Natural killer cell (primary cell): Measurements from ENCODE around the gene ZFP36L1. TPM values are rescaled to one million over a fixed set of nuclear protein-coding genes. Genes with fewer than 3 reads are reported as not detected.
A peak's percentile ranks its signal among the peaks of the same experiment; 100 is the strongest.

Experiments
- ATAC-seq, 3 donors: fragments of 150-1000 bp in 2 of 3; fragments of 200-7000 bp in 1 of 3; cut with Tn5 transposase; 1 replicate in 1 of 3; 2 replicates in 2 of 3; pipeline ENCODE4 v1.10.0; 2021; ENCODE audit warnings: mild to moderate bottlenecking in 2 of 3, moderate library complexity in 2 of 3
- DNase-seq, 2 donors: peaks; one replicate each; pipeline versions ENCODE4 v3.0.0 to v3.0.0-alpha.2; 2013 to 2021; ENCODE audit warnings: mixed read lengths in 1 of 2
- H3K27ac ChIP-seq: one replicate; pipeline ENCODE4 v1.5.1; 2013; ENCODE audit warnings: mild to moderate bottlenecking, low read length
- H3K27me3 ChIP-seq: one replicate; pipeline ENCODE4 v1.6.1; 2013; ENCODE audit warnings: low read length; ENCODE audit not compliant: control insufficient read depth, insufficient read depth
- H3K36me3 ChIP-seq: one replicate; pipeline ENCODE4 v1.6.1; 2013; ENCODE audit warnings: low read length; ENCODE audit not compliant: control insufficient read depth, insufficient read depth
- H3K4me1 ChIP-seq: one replicate; pipeline ENCODE4 v1.6.1; 2013; ENCODE audit warnings: low read length; ENCODE audit not compliant: control insufficient read depth, insufficient read depth
- H3K4me3 ChIP-seq: one replicate; pipeline ENCODE4 v1.5.1; 2013; ENCODE audit warnings: low read length
- H3K9me3 ChIP-seq: one replicate; pipeline ENCODE4 v1.6.1; 2013; ENCODE audit warnings: low read length; ENCODE audit not compliant: control insufficient read depth, insufficient read depth
- H3K27ac Mint-ChIP-seq, 2 donors: one replicate each; pipeline ENCODE4 v1.8.0; 2022; ENCODE audit warnings: mild to moderate bottlenecking in 2 of 2, mixed read lengths in 2 of 2, moderate library complexity in 1 of 2
- H3K27me3 Mint-ChIP-seq, 2 donors: one replicate each; pipeline ENCODE4 v1.8.0; 2022; ENCODE audit warnings: low read depth in 2 of 2, mixed read lengths in 2 of 2
- H3K36me3 Mint-ChIP-seq: one replicate; pipeline ENCODE4 v1.8.0; 2022; ENCODE audit warnings: mixed read lengths
- H3K4me1 Mint-ChIP-seq, 2 donors: one replicate each; pipeline ENCODE4 v1.8.0; 2022; ENCODE audit warnings: mixed read lengths in 2 of 2
- H3K4me3 Mint-ChIP-seq: one replicate; pipeline ENCODE4 v1.8.0; 2022; ENCODE audit warnings: mild to moderate bottlenecking, moderate library complexity, mixed read lengths
- H3K9me3 Mint-ChIP-seq, 2 donors: one replicate each; pipeline ENCODE4 v1.8.0; 2022; ENCODE audit warnings: mixed read lengths in 2 of 2
- WGBS: methylation state at CpG from one replicate; pipeline ENCODE4 v1.1.7; 2013; ENCODE audit warnings: missing lambda C conversion rate; ENCODE audit not compliant: insufficient coverage; 5-methylcytosine and 5-hydroxymethylcytosine counted together
- intact Hi-C: fragments of 100-400 bp; cut with micrococcal nuclease; formaldehyde crosslinking; loops from one replicate; pipeline ENCODE4 v1.14.2; 2022
- total RNA-seq, 4 donors: library from RNA; stranded (reverse); fragments of 120-200 nt in 1 of 4; gene quantifications; one replicate each; pipeline versions ENCODE4 v1.2.3 to v1.2.4, GENCODE V29; 2013 to 2022
- TF ChIP-seq, protein P1 (sequence below): fragments of 200-600 bp; IDR thresholded peaks from one replicate; pipeline ENCODE4 v1.8.0; 2022; ENCODE audit warnings: antibody characterized with exemption

ZFP36L1 gene
- total RNA-seq: 100 to 1,000 TPM; 143 to 167 (median 166) TPM
- total RNA-seq (2013): 77.5 TPM

GRCh38 chr14:68792979-68793733 is at the start of gene ZFP36L1:
TSS of gene ZFP36L1 (minus strand) at chr14:68793067. CDS start at chr14:68792938, 129 bp downstream.
- H3K27ac Mint-ChIP-seq: peak within 1 kb of the TSS; percentile 99
- H3K27me3 Mint-ChIP-seq: no peaks in the 10 kb centered on the region
- no peaks in the 10 kb centered on the region for H3K9me3 ChIP-seq
- TF ChIP-seq, protein P1, sequence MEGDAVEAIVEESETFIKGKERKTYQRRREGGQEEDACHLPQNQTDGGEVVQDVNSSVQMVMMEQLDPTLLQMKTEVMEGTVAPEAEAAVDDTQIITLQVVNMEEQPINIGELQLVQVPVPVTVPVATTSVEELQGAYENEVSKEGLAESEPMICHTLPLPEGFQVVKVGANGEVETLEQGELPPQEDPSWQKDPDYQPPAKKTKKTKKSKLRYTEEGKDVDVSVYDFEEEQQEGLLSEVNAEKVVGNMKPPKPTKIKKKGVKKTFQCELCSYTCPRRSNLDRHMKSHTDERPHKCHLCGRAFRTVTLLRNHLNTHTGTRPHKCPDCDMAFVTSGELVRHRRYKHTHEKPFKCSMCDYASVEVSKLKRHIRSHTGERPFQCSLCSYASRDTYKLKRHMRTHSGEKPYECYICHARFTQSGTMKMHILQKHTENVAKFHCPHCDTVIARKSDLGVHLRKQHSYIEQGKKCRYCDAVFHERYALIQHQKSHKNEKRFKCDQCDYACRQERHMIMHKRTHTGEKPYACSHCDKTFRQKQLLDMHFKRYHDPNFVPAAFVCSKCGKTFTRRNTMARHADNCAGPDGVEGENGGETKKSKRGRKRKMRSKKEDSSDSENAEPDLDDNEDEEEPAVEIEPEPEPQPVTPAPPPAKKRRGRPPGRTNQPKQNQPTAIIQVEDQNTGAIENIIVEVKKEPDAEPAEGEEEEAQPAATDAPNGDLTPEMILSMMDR: no peak
- peak within 1 kb of the TSS; percentile 96 for H3K4me3 ChIP-seq
- 0% methylated on average over 43 of the region's 51 CpGs for whole genome bisulfite sequencing
- H3K27ac ChIP-seq: peak within 1 kb of the TSS; percentile 99
- ATAC-seq: peak; percentile 41 to 69 (median 54)
- peak within 1 kb of the TSS; percentile 98 for H3K4me3 Mint-ChIP-seq
- DNase-seq: peak; percentile 89 to 98
- peaks cover 28% of the 10 kb centered on the region for H3K36me3 Mint-ChIP-seq
- H3K4me1 Mint-ChIP-seq: peaks cover 60 to 67% of the 10 kb centered on the region in 2 donors
- intact Hi-C loops: loop anchor here (1.0 to 10.0 kb wide), 7 partner anchors 23 to 978 kb away; partner anchors contain the start of genes RAD51B, SUSD6 and ZFYVE26
- H3K27me3 ChIP-seq: no peaks in the 10 kb centered on the region
- H3K4me1 ChIP-seq: peaks cover 45% of the 10 kb centered on the region
- no peaks in the 10 kb centered on the region for H3K9me3 Mint-ChIP-seq
- peaks cover 23% of the 10 kb centered on the region for H3K36me3 ChIP-seq

DNA sequence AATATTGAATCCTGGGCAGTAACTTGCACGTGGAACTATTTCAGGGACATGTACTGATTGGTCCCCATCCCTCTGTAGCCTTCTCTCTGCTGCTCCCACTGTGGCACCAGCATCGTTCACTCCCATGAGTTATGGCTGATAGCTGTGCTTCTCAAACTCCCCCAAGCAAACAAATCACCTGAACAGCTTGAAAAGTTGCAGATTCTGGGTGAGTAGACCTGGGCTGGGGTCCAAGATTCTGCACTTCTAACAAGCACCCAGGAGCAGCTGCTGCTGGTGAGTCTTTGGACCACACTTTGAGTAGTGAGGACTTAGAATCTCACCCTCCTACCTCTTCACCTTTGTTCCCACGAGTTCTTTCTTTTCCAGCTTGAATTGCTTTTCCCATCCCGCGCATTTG is 49.4 kb upstream of the ZFP36L1 start:
- Mint-ChIP-seq H3K27ac (peak overlapping the region; percentile 2 to 86), H3K27me3 (peaks cover 0 to 7% of the 10 kb centered on the region in 2 donors), H3K4me3 (peak overlapping the region; percentile 8), H3K36me3 (no peaks in the 10 kb centered on the region), H3K4me1 (peaks cover 48 to 50% of the 10 kb centered on the region in 2 donors), H3K9me3 (no peaks in the 10 kb centered on the region)
- intact Hi-C loops: loop anchor here (5.0 to 10.0 kb wide), 3 partner anchors 47 to 960 kb away; partner anchors contain the start of gene ZFP36L1
- WGBS: 94% methylated on average over 5 of the region's 5 CpGs
- H3K4me3 ChIP-seq: no peak overlapping the region
- no peak overlapping the region for H3K27ac ChIP-seq
- TF ChIP-seq, protein P1: no peak
- ATAC-seq (no peak), DNase-seq (no peak)
- H3K27me3 ChIP-seq: no peaks in the 10 kb centered on the region
- no peaks in the 10 kb centered on the region for H3K36me3 ChIP-seq
- peaks cover 32% of the 10 kb centered on the region for H3K4me1 ChIP-seq
- H3K9me3 ChIP-seq: no peaks in the 10 kb centered on the region

GRCh38 chr14:68841016-68841809 is 48.3 kb upstream of the ZFP36L1 start:
- WGBS: 45% methylated on average over 4 of the region's 6 CpGs
- Mint-ChIP-seq H3K27ac (peak overlapping the region; percentile 86 to 88), H3K4me3 (peak overlapping the region; percentile 78), H3K9me3 (peaks cover 2 to 5% of the 10 kb centered on the region in 2 donors), H3K4me1 (peaks cover 50 to 51% of the 10 kb centered on the region in 2 donors), H3K36me3 (peaks cover 10% of the 10 kb centered on the region), H3K27me3 (peaks cover 0 to 7% of the 10 kb centered on the region in 2 donors)
- ATAC-seq: peak; percentile 82 to 91 (median 87)
- peaks cover 32% of the 10 kb centered on the region for H3K4me1 ChIP-seq
- no peak overlapping the region for H3K4me3 ChIP-seq
- no peaks in the 10 kb centered on the region for H3K36me3 ChIP-seq
- peak; percentile 47 to 53 for DNase-seq
- intact Hi-C loops: loop anchor here (1.0 to 10.0 kb wide), 5 partner anchors 24 to 959 kb away; partner anchors contain the start of gene ZFP36L1
- no peaks in the 10 kb centered on the region for H3K27me3 ChIP-seq
- TF ChIP-seq, protein P1: no peak
- H3K9me3 ChIP-seq: no peaks in the 10 kb centered on the region
- H3K27ac ChIP-seq: peak overlapping the region; percentile 34
